Left colon (tissue), 2 donors: Measurements from ENCODE around the gene FMN2. TPM values are rescaled to one million over a fixed set of nuclear protein-coding genes. Genes with fewer than 3 reads are reported as not detected.

Experiments
- ATAC-seq: fragments of 200-7000 bp; cut with Tn5 transposase; one replicate; pipeline ENCODE4 v1.9.1; 2020; ENCODE audit warnings: mild to moderate bottlenecking, moderate library complexity
- DNase-seq, 2 donors: peaks; one replicate each; pipeline ENCODE4 v3.0.0-alpha.2; 2020
- intact Hi-C, 2 donors: fragments of 100-400 bp; cut with DNase I in 1 of 2; cut with micrococcal nuclease in 1 of 2; formaldehyde crosslinking; loops; one replicate each; pipeline versions ENCODE4 v1.11.2 to v1.14.0; 2022; cut with DNase I, micrococcal nuclease
- total RNA-seq, 2 donors: library from RNA; stranded (reverse); fragmentation: NEBNext Ultra II Directional; extraction: Animal tissue kit (Norgen Biotek cat#: 25700); gene quantifications; one replicate each; pipeline ENCODE4 v1.2.1, GENCODE V29; 2021
- donor health status: DM: no; HTN: no; CAD: no.
- donor health status: DM: yes; HTN: yes; CAD: no.

Gene FMN2
- total RNA-seq, 2 donors from 2014 or later: 2.6 to 3.0 TPM

DNA sequence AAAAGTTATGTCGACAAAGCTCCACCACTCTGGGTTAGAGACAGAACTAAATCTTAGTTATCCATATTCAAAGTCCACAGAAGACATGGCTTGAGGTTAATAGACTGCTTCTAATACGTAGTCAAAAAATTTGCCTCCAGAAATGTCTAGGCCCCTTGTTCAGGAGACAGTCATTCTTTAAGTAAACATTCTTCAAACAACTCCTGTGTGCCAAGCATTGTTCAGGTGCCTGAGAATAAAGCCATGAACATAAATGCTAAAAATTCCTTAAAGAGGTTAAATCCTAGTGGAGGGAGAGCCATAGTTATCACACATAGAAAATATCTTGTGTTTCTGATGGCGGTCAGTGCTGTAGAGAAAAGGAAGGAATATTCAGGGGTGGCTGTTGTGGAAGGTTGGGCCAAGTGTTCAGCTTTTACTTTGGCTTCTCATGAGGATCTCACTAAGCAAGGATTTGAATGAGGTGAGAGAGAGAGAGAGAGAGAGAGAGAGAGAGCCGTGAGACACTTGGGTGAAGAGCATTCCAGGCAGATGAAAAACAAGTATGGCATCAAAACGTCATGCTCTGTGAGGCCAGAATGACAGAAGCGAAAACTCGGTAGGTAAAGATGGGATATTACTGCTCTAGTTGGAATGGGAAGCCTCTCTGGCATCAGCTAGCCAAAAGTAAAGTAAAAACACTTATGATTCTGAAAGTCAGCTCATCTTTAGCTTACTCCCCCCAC lies 333.2 kb downstream of the FMN2 start:
- ATAC-seq: no peak
- intact Hi-C loops: no loop called here
- no peak for DNase-seq

DNA sequence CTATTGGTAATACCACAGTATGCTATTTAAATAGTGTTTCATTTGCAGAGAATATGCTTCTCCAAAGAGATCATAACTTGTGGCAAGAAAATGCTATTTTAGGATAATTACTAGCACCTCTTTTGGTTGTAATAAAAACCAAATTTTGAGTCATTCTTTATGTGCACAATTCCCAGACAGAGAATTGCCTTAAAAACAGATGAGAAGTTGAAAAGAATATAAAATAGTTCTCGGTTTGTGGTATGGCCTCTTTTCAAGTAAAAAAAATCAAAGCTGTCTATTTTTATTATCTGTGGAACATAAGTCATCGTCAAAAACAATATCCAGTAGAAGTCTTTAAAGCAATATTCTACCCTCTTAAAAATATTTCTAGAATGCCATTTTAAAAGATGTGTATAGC lies 334.4 kb downstream of the FMN2 start:
- intact Hi-C loops: no loop called here
- no peak for DNase-seq
- ATAC-seq: no peak

DNA sequence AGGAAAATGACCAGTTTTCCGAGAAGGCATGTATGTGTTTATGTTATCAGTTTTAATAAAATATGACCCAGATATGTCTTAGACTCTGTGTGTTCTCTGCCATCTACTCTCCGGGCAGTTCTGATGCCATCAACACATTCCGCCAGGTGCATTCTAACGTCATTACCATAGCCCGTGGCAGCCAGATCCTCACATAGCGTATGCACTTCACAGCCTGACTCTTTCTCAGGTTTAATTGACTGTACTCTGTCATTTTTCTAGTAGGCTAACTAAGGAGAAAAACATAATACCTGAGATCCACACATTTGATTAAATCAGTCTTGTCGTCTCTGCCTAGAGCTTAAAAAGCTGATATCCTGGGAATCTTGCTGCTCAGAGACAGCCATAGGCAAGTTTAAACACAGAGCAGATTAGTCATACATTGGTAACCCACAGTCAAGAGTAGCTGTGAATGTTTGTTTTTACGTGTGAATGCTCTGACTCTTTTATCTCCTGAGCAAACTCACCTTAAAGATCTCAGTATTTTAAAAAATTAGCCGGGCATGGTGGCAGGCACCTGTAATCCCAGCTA lies 344.4 kb downstream of the FMN2 start:
- ATAC-seq (no peak), DNase-seq (no peak)
- intact Hi-C loops: no loop called here

DNA sequence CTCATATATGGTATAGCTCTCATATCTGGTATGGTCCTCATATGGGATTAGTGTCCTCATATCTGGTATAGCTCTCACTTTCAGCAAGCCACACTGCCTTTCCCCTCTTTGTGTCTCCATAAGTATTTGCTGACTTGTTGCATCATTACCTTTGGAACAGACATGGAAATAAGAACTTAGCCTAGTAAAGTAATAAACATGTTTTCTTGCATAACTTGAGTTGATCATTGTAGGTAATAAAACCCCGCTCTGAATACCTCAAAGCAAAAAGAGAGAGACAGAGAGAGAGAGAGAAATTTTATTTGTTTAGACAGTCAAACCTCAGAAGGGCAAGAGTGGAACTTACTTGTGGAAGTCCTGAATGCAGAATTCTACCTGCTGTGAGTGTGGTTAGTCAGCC lies 350.0 kb downstream of the FMN2 start:
- DNase-seq (no peak), ATAC-seq (peak; percentile 91)
- intact Hi-C loops: no loop called here

DNA sequence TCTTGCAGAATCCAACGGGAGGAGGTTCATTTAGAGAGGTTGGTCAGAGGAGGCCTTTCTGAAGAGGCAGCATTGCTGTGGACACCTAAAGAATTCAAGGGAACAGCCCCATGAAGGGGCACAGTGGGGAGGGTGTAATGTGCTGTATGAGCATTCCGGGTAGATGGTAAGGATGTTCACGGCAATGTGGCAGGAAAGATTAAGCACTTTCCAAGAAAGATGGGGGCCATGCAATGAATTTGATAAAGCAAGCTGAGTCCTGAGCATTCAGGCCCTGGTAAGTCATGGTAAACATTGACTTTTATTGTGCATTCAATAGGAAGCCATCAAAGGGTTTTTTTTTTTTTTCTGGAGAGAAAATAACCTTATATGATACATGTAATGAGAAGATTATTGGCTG lies 353.7 kb downstream of the FMN2 start:
- intact Hi-C loops: no loop called here
- peak; percentile 70 for ATAC-seq
- DNase-seq: no peak

DNA sequence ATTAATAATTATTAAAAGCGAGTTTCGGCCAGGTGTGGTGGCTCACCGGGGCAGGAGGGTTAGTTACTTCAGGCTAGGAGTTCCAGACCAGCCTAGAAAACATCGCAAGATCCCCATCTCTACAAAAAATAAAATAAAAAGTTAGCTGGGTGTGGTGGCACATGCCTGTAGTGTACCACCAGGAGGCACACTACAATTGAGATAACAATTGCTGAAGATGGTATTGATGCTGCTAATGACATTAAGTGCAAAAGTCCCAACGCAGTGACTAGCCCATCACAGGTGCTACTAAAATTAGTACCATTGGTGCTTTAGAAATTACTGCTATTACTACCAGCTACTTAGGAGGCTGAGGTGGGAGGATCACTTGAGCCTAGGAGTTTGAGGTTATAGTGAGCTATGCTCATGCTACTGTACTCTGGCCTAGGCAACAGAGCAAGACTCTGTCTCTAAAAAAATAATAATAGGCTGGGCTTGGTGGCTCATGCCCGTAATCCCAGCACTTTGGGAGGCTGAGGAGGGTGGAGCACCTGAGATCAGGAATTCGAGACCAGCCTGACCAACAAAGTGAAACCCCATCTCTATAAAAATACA lies 363.6 kb downstream of the FMN2 start:
- ATAC-seq: peak; percentile 40
- intact Hi-C loops: no loop called here
- DNase-seq: no peak

DNA sequence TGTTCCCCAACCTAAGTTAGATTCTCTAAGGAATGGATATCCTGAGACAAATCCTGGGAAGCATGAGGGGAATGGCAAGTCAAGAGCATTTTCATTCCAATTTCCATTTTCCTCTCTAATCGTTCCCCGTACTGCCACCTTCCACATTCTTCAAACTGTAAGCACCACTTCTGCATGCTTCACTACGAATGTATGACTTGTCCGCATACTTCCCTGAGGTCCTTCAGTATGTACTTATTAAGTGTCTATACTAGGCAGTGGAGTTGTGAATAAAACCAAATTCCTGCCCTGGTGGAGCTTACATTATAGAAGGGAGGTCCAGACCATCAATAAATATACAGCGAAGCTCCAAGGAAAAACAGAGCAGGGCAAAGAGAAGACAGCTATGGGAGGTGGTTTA lies 365.5 kb downstream of the FMN2 start:
- ATAC-seq (no peak), DNase-seq (no peak)
- intact Hi-C loops: no loop called here

DNA sequence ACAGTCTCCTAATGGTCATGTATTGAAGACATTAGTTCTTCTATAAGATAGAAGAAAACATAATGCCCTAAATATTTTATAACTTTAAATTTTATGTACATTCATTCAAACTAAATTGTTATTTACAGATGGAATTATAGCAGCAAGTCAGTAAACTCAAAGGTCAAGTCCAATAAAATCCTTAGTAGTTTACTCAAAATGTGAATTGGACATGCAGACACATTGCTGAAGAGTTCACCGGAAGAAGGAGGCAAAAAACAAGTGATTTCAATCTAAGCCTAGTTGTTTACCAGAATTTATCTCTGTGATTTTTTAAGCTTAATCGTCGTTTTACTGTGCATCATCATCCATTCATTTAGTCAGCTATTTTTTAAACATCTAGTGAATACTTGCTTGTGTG lies 370.6 kb downstream of the FMN2 start:
- no peak for DNase-seq
- ATAC-seq: peak; percentile 93
- intact Hi-C loops: no loop called here

DNA sequence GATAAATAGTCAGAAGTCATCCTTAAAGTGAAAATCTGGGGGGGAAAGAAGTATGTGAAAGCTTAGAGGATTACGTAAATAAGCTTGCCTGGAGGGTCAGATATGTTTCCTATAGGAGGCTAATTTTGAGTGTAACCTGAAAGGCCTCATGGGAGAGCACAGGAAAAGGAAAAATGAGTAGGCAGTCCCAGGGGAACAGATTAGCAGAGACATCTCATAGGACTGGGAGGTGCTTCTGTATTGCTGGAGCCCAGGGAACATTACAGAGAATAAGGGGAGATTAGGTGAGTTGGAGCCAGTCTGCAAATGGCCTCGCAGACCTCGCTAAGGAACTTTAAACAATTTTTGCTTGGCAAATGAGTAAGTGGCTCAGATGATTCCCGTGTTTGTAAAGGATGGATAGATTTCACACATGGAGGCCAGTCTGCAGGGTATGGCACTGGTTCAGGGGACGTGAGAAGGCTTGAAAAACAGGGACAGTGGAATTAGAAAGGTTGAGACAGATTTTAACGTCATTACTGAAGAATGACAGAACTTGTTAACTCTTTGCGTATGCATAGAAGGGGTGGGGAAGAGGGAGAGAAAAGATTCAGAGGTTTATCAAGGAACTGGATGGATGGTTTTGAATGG lies 371.2 kb downstream of the FMN2 start:
- intact Hi-C loops: no loop called here
- no peak for DNase-seq
- peak; percentile 6 for ATAC-seq

DNA sequence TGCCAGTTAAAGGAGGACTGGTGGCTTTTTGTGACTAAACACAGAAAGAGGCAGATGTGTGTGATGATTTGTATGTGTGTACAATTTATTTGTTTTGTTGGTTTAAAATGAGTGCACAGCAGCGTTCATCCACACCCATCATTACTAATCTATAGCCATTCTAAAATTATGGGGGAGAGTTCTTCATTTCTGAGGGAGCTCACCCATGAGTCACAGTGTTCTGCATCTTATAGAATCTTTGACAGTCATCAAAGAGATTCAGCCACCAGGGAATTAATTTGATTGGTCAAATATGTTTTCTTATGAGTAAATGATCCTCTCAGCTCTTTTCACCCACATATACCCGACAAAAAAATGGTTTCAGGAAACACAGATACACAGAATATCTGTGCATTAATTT lies 372.4 kb downstream of the FMN2 start:
- intact Hi-C loops: no loop called here
- DNase-seq (no peak), ATAC-seq (no peak)

DNA sequence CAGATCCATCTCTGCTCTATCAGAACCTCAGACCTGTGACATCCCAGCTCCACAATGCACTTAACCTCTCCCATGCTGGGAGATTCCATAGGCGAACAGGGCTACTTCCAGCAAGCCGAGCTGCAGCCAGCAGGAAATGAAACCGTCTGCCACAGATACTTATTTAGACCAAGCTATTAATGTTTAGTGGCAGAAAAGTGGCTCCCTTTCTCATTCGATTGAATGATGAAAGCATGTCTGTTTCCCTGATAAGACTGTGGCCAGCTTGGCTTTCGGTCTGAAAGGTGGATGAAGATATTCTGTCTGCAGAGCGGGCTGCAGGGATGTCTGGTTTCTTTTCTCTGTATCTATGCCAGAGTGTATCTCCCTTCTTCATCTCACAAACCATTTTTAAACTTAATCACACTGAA lies 373.9 kb downstream of the FMN2 start:
- DNase-seq (no peak), ATAC-seq (no peak)
- intact Hi-C loops: no loop called here

DNA sequence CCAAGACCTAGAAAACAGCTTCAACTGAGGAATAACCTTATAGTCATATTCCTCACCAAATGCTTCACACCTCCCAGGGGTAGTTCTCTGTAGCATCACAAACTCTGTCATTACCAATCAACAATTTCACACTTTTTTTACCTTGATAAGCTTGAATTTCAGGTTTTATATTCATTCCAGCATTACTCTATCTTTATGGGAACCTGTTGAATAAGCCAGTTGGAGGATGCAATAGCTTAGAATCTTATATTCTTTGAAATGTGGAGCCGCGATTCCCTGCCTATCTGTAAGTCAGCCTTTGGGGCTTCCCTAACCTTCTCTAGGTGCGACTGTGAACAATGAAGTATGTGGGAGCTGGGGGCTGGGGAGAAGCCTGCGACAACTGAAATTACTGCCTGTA lies 374.8 kb downstream of the FMN2 start:
- no peak for DNase-seq
- no peak for ATAC-seq
- intact Hi-C loops: no loop called here

DNA sequence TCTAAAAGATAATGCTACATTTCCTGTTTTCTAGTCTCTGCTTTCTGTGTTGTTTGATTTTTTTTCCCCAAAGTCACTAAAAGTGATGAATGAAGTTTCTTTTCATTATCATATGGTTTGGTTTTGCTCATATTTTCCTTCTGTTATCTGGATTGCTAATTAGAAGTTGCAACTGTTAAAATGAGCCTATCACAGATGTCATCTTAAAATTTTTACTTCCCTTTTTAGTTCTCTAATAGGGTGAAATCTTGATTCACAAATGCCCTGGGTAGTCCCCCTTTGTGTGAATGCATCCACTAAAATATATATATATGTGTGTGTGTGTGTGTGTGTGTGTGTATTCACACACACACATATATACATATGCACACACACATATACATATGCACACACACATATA lies 376.2 kb downstream of the FMN2 start:
- intact Hi-C loops: no loop called here
- ATAC-seq (no peak), DNase-seq (no peak)

DNA sequence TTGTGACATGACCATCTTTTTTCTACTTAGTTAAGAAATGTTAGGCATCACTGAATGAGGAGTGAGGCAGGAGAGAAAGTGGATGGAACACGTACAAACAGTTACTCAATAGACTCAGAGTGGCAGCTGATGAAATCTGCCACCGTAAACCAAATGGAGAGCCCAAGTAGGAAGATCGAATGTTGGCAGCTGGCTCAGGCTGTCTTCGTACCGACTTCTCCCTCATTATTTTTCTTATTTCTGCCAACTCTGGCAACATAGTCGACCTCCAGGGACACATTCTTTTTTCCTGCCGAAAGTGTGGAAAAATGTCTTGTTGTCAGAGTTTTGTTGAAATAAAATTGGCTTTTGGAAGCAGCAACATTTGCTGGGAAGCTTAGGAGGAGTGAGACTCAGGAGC lies 377.0 kb downstream of the FMN2 start:
- intact Hi-C loops: no loop called here
- no peak for ATAC-seq

DNA sequence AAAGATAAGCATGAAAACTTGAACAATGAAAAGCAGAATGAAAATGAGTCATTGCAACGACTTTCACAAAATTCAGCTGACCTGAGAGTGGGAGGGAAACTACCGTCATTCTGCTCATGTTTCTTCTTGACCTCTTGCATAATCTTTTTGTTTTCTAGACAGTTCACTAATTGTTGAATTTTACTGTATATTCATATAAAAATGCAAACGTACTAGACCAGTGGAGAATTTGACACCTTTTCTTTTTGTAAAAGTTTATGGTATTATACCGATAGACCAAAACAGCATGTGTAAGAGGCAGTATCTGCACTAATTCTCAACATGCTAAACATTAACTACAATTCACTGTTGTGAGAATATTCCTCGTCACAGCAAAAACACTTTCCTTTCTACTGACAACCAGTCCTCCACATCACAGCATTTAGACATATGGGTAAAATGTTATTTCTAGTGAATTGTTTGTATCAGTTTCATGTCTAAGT lies 382.5 kb downstream of the FMN2 start:
- intact Hi-C loops: no loop called here
- no peak for DNase-seq
- ATAC-seq: no peak

More for the DNA sequence above, 377.0 kb downstream of the FMN2 start:
- DNase-seq: no peak

DNA sequence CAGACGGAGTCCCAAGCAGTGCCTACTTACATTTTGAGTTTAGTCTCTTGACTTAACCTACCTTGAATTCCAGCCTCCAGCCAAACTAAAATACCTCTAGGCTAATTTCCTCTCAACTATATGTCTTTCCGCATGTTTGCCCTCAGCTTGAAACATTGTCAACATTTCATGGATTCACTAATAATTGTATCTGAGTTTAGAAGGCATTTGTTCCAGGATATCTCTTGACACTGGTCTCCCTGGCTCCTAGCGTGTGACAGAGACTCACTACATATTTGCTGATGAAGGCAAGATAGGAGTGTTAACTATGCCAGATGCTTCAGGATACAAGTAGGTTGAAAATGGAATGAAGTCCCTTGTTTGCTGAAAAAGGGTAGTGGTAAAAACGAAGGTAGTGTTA lies 384.1 kb downstream of the FMN2 start:
- intact Hi-C loops: no loop called here
- DNase-seq (no peak), ATAC-seq (no peak)

DNA sequence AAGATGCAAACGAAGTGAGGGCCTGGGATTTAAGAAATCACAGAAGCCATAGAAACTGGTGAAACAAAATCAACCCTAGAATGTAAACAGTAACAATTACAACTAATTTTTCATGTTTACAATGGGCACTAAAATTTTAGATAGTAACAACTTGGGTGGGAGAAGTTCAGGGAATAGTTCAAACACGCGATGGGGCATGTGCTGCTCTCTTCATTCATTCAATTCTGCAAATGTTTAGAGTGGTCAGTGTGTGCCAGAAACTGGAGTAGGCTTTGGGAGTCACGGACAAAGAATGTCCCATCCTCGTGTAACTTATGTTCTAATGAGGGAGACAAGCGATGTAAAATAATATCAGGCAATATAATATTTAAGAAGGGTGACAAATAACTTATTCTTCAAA lies 386.9 kb downstream of the FMN2 start:
- intact Hi-C loops: no loop called here
- no peak for DNase-seq
- ATAC-seq: no peak

DNA sequence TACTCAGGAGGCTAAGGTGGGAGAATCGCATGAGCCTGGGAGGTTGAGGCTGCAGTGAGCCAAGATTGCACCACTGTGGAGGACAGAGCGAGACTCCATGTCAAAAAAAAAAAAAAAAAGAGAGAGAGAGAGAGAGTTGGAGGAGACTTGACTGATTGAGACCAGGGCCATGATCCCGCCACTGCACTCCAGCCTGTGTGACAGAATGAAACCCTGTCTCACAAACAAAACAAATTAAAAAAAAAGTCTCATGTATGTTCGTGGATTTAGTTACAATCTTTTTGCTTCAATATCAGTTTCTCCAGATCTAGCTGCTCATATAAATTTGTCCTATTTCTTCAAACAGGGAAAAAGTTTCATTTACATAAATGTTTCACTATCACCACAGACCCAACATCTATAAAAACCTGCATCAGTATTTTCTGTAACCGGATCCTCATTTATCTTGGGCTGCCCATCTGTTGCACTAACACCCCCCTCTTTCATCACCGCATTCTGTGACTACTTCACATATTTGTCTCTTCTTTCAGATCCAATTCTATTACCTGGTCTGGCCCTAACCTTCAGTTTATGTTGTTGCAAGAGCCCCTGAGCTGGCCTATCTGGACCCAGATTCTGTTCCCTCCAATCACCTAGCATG lies 393.2 kb downstream of the FMN2 start:
- no peak for ATAC-seq
- DNase-seq: no peak
- intact Hi-C loops: no loop called here

DNA sequence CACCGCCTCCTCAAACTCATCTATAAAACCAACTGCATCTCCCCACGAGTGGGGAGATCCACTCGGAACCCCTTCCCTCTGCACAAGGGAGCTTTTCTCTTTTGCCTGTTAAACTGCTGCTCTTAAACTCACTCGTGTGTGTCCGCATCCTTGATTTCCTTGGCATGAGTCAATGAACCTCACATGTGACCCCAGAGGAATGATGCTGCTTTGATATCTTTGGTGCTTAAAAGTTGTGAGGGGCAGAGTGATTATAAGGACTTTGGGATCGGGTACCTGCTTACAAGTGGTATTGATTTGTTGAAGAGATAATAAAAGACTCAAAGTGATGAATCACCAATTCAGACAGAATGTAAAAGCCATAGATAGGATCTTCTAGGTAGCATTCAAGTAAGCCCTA lies 394.9 kb downstream of the FMN2 start:
- DNase-seq (no peak), ATAC-seq (no peak)
- intact Hi-C loops: no loop called here

DNA sequence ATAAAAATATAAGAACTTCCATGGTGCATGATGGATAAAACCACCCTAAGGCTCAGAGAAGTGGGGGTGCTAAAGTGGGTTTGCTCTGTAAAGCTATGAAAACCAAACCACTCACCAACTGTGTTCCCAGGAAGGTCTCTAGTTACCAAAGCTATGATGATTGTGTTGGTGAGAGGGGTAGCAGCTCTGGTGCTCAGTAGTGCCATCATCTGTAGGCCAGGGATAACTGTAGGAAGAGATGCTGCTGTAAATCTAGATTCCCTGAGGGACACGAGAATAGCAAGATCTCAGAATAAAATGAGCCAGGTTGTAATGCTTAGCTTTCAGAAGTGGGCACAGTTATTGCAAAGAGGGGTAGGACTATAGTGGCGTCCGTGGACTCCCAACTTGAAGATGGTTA lies 395.8 kb downstream of the FMN2 start:
- DNase-seq (no peak), ATAC-seq (no peak)
- intact Hi-C loops: no loop called here
